Dendritic cell treated with granulocyte-macrophage colony-stimulating factor and Interleukin-4, amounts not matched to agents 40 ng/mL and 50 ng/mL, for 4 days (primary cell): ENCODE data around the gene NEURL3.
"Not testable (repeated sequence)": the region's sequence is repeated elsewhere in the genome, so short reads cannot be mapped to it uniquely, and the experiment has no call there.

ENCODE experiments used
- H3K27ac Mint-ChIP-seq: one replicate; pipeline ENCODE4 v1.8.0; 2022; ENCODE audit warnings: mild to moderate bottlenecking, mixed read lengths
- H3K27me3 Mint-ChIP-seq: one replicate; pipeline ENCODE4 v1.8.0; 2022; ENCODE audit warnings: mild to moderate bottlenecking, mixed read lengths
- H3K36me3 Mint-ChIP-seq: one replicate; pipeline ENCODE4 v1.8.0; 2022; ENCODE audit warnings: low read depth, mixed read lengths
- H3K4me1 Mint-ChIP-seq: one replicate; pipeline ENCODE4 v1.8.0; 2022; ENCODE audit warnings: low read depth, mixed read lengths
- H3K4me3 Mint-ChIP-seq: one replicate; pipeline ENCODE4 v1.8.0; 2022; ENCODE audit warnings: mild to moderate bottlenecking, moderate library complexity, mixed read lengths
- H3K9me3 Mint-ChIP-seq: one replicate; pipeline ENCODE4 v1.8.0; 2022; ENCODE audit warnings: mixed read lengths
- intact Hi-C: fragments of 100-400 bp; cut with micrococcal nuclease; formaldehyde crosslinking; loops from one replicate; pipeline ENCODE4 v1.15.0; 2022

NEURL3 gene

DNA sequence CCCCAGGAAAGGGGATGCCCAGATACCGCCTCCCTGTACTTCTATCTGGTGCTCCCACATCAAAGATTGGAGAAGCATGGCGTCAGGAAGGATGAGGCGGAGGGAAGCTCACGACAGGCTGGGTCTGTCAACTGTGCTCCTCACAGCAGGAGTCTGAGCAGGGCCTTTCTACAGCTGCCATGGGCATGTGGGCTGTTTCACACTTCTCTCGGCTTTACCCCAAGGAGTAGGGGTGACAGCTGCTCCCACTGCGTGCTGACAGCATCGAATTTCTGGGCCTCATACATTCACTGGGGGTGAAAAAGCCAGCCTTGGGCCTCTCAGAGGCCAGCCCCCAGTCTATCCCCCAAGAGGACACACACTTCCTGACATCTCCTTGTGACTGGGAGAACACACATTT lies 21.1 kb downstream of the NEURL3 start:
- peak overlapping the region; percentile 99 for H3K27ac Mint-ChIP-seq

DNA sequence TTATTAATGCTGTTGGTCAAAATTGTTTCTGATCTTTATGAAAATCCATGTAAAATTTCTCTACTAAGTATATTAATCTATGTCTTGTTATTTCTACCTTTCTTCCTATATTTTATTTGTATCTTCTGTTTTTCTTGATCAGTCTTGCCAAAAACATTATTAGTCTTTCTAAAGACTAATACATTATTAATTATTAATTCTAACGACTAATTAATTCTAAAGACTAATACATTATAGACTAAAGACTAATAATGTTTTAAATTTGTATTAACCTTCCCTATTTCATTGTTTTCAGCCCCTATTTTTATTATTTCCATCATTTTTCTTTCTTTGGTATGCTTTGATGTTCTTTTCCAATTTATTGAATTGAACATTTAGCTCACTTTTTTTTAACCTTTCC lies 27.7 kb downstream of the NEURL3 start:
- H3K36me3 Mint-ChIP-seq: no peaks in the 10 kb centered on the region
- H3K9me3 Mint-ChIP-seq: no peaks in the 10 kb centered on the region
- H3K4me1 Mint-ChIP-seq: peaks cover 22% of the 10 kb centered on the region
- H3K27me3 Mint-ChIP-seq: peaks cover 12% of the 10 kb centered on the region
- intact Hi-C loops: no loop called here
- H3K4me3 Mint-ChIP-seq: no peak overlapping the region
- no peak overlapping the region for H3K27ac Mint-ChIP-seq

More for the DNA sequence above, 21.1 kb downstream of the NEURL3 start:
- Mint-ChIP-seq H3K4me1 (peaks cover 67% of the 10 kb centered on the region), H3K27me3 (no peaks in the 10 kb centered on the region), H3K9me3 (no peaks in the 10 kb centered on the region), H3K36me3 (peaks cover 7% of the 10 kb centered on the region), H3K4me3 (no peak overlapping the region)
- intact Hi-C loops: no loop called here

DNA sequence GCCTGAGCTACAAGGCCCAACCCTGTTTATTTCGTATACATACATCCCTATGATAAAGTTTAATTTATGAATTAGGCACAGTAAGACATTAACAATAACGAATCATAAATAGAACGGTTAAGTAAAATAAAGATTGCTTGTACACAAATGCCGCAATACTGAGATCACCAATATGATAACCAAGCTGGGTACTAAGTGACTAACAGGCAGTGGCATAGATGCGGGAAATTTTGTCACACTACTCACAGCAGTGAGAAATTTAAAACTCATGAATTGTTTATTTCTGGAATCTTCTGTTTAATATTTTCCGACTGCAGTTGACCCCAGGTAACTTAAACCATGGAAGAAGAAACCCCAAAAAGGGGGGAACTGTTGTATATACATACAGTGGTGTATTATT lies 33.4 kb downstream of the NEURL3 start:
- Mint-ChIP-seq H3K36me3 (no peaks in the 10 kb centered on the region), H3K27ac (no peak overlapping the region), H3K4me3 (no peak overlapping the region), H3K4me1 (peaks cover 19% of the 10 kb centered on the region), H3K9me3 (no peaks in the 10 kb centered on the region), H3K27me3 (peaks cover 23% of the 10 kb centered on the region)
- intact Hi-C loops: no loop called here

DNA sequence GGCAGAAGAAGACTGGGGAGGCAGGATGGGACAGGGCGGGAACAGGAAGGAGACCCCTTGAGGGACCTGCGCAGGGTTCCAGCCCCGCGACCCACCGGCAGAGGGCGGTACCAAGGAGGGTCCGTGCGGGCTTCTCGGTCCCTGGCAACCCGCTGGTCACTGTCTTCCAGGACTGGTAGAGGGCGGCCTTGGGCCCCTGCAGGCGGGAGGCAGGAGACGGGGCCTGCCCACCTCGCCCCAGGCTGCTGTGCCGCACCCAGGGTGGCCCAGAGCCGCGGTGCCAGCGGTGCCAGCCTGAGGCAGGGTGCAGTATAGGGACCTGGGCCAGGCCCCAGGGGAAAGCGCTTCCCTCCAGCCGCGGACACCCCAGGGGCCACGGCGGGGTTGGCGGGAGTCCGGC lies 34.5 kb downstream of the NEURL3 start:
- intact Hi-C loops: loop anchor here (1.0 kb wide), 1 partner anchor 38 kb away; no protein-coding TSS in a partner anchor
- Mint-ChIP-seq H3K9me3 (no peaks in the 10 kb centered on the region), H3K36me3 (no peaks in the 10 kb centered on the region), H3K27ac (peak overlapping the region; percentile 54), H3K4me1 (peaks cover 19% of the 10 kb centered on the region), H3K4me3 (peak overlapping the region; percentile 30), H3K27me3 (peaks cover 19% of the 10 kb centered on the region)

DNA sequence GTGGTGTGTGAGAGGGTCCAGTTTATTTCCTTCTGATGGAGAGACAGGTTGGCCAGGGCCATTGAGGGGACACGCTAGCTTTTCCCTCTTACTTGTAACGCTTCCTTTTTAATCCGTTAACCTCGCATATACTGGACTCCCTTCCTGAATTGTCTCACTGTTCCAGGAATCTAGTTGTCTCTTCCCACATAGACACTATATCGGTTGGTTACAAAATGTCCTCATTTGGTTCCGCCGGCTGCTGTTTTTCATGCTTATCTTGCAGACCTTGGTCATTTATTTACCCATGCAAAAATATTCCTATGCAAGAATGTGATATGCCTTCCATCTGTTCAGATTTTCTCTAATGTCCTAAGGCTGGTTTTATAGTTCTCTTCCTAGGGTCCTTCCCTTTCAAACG lies 35.0 kb downstream of the NEURL3 start:
- Mint-ChIP-seq H3K9me3 (no peaks in the 10 kb centered on the region), H3K27me3 (peaks cover 21% of the 10 kb centered on the region), H3K27ac (peak overlapping the region; percentile 54), H3K4me1 (peaks cover 18% of the 10 kb centered on the region), H3K4me3 (no peak overlapping the region), H3K36me3 (no peaks in the 10 kb centered on the region)
- intact Hi-C loops: loop anchor here (1.0 kb wide), 1 partner anchor 38 kb away; no protein-coding TSS in a partner anchor

DNA sequence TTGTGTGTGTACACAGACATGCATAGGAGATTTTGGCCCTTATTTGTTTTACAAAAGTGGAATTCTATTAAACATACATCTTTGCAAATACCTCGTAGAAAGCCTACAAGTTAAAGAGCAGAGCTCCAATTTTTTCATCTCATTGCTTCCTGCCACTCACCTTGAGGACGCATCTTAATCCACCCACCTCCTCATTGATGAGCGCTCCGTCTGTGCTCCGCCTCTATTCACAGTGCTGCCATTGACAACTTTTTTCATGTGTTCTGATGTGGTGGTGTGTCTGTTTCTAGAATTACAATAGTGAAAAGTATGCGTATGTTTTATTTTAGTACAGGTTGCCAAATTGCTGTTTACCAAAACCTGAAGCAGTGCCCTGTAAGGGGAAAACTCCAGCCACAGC lies 36.3 kb downstream of the NEURL3 start:
- intact Hi-C loops: no loop called here
- Mint-ChIP-seq H3K36me3 (no peaks in the 10 kb centered on the region), H3K27ac (no peak overlapping the region), H3K27me3 (peaks cover 24% of the 10 kb centered on the region), H3K9me3 (no peaks in the 10 kb centered on the region), H3K4me1 (peaks cover 7% of the 10 kb centered on the region), H3K4me3 (no peak overlapping the region)

DNA sequence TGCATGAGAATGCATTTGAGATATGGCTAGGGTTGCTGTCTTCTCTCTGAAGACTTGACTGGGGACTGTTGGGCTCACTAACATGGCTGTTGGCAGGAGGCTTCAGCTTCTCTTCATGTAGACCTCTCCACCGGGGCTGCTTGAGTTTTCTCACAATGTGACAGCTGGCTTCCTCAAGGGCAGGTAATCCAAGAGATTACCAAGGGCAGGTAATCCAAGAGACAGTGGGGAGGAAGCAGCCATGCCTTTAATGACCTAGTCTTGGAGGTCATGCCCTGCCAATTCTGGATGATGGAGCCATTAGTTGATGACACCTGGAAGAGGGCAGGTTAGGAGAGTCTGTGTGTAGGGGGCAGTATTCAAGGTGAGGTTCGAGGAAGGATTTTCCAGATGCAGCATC lies 40.5 kb downstream of the NEURL3 start:
- intact Hi-C loops: no loop called here
- no peaks in the 10 kb centered on the region for H3K4me1 Mint-ChIP-seq
- no peak overlapping the region for H3K27ac Mint-ChIP-seq
- no peak overlapping the region for H3K4me3 Mint-ChIP-seq
- H3K9me3 Mint-ChIP-seq: no peaks in the 10 kb centered on the region
- H3K27me3 Mint-ChIP-seq: peaks cover 15% of the 10 kb centered on the region
- no peaks in the 10 kb centered on the region for H3K36me3 Mint-ChIP-seq

DNA sequence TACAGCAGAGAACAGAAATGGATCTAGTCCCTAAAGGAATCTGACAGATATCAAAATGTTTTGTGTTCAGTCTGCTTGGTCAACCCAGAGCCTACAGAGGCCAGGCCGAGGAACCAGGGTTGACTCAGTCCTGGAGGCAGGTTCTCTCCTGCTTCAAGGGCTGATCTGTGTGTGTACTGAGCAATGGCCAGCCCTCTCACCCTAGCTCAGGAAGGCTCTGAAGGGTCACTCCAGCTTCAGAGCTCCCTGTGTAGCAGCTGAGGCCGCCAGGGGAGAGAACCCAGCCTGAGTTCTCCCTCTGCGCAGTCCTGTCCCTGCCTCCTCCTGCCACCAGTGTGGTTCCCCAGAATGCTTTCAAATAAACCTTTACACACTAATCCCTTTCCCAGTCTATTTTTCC lies 41.1 kb downstream of the NEURL3 start:
- intact Hi-C loops: no loop called here
- no peaks in the 10 kb centered on the region for H3K4me1 Mint-ChIP-seq
- no peak overlapping the region for H3K4me3 Mint-ChIP-seq
- no peaks in the 10 kb centered on the region for H3K36me3 Mint-ChIP-seq
- peaks cover 15% of the 10 kb centered on the region for H3K27me3 Mint-ChIP-seq
- no peak overlapping the region for H3K27ac Mint-ChIP-seq
- no peaks in the 10 kb centered on the region for H3K9me3 Mint-ChIP-seq

DNA sequence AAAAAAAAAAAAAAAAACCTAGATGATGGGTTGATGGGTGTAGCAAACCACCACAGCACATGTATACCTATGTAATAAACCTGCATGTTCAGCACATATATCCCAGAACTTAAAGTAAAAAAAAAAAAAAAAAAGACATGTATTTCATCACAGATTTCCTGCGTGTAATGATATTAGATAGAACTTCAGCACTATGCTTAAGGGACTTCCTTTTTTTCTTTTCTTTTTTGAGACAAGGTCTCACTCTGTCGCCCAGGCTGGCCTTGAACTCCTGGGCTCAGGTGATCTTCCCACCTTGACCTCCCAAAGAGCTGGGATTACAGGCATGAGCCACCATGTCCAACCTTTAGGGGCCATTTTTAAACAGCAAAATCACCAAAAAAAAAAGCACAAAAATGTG lies 42.0 kb downstream of the NEURL3 start:
- Mint-ChIP-seq H3K27ac (no peak overlapping the region), H3K4me1 (no peaks in the 10 kb centered on the region), H3K27me3 (peaks cover 14% of the 10 kb centered on the region), H3K9me3 (no peaks in the 10 kb centered on the region), H3K4me3 (no peak overlapping the region), H3K36me3 (no peaks in the 10 kb centered on the region)
- intact Hi-C loops: no loop called here

DNA sequence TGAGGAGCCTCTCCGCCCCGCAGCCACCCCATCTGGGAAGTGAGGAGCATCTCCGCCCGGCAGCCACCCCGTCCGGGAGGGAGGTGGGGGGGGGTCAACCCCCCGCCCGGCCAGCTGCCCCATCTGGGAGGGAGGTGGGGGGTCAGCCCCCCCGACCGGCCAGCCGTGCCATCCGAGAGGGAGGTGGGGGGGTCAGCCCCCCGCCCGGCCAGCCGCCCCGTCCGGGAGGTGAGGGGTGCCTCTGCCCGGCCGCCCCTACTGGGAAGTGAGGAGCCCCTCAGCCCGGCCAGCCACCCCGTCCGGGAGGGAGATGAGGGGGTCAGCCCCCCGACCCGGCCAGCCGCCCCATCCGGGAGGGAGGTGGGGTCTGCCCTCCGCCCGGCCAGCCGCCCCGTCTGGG lies 43.5 kb downstream of the NEURL3 start:
- peaks cover 11% of the 10 kb centered on the region for H3K27me3 Mint-ChIP-seq
- intact Hi-C loops: not testable (repeated sequence)

DNA sequence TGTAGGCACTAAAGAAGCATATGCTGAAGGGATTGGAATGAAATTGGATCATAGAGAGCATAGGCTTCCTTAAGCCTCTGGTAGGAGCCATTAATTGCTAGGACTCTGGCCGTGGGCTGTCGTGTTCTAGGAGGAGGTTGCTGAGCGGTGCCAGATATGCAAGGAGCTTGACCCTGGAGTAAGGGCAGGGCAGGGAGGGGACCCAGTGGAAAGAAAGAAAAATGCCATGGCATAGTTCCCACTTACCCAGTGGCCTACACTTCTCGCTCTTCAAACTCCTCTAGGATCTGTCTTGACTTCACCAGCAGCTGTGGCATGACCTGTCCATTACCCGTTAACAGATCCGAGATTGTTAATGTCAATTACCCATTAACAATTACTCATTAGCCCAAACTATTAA lies 53.1 kb downstream of the NEURL3 start:
- Mint-ChIP-seq H3K9me3 (peaks cover 5% of the 10 kb centered on the region), H3K27me3 (peaks cover 15% of the 10 kb centered on the region), H3K4me1 (peaks cover 9% of the 10 kb centered on the region), H3K36me3 (no peaks in the 10 kb centered on the region), H3K4me3 (no peak overlapping the region), H3K27ac (no peak overlapping the region)
- intact Hi-C loops: no loop called here

More for the DNA sequence above, 43.5 kb downstream of the NEURL3 start:
- H3K27ac Mint-ChIP-seq, H3K36me3 Mint-ChIP-seq, H3K4me1 Mint-ChIP-seq, H3K4me3 Mint-ChIP-seq, H3K9me3 Mint-ChIP-seq: not testable (repeated sequence)

DNA sequence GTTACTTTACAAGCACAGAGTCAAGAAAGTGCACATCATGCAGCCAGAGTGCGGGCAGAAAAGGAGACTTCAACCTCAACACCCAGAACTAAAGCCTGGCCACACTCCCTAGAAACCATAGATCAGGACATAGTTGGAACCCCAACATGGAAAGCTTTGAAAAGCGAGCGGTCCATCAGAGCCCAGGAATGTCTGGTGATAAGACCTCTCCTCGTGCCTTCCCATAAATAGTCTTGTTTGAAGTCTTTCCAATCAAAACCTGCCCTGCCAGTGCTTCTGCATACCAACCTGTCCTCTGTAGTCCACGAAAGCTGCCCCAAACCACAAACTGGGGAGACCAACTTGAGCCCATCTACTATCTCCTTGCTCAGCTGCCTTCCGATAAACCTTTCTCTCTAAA lies 55.5 kb downstream of the NEURL3 start:
- H3K4me1 Mint-ChIP-seq: peaks cover 9% of the 10 kb centered on the region
- intact Hi-C loops: no loop called here
- H3K9me3 Mint-ChIP-seq: peaks cover 5% of the 10 kb centered on the region
- H3K27me3 Mint-ChIP-seq: peaks cover 14% of the 10 kb centered on the region
- H3K36me3 Mint-ChIP-seq: no peaks in the 10 kb centered on the region
- H3K27ac Mint-ChIP-seq: no peak overlapping the region
- H3K4me3 Mint-ChIP-seq: no peak overlapping the region

DNA sequence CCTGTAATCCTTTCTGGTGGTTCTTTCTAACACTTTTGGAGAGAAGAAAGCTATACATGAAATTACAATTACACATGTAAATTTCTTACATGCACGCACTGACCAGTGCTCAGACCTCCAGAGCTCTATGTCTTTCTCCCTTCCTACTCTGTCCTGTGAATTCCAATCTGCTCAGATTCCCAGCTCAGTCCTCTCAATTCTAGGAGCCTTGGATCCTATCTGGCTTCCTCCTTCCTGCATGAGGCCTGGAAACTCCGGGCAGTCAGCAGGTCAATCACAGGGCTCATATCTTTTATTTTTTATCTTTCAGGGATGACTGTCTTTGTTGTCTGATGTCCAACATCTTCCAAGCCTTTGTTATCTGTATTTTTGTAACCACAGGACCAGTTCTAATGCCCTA lies 56.0 kb downstream of the NEURL3 start:
- H3K27ac Mint-ChIP-seq: no peak overlapping the region
- no peak overlapping the region for H3K4me3 Mint-ChIP-seq
- H3K4me1 Mint-ChIP-seq: peaks cover 9% of the 10 kb centered on the region
- intact Hi-C loops: no loop called here
- H3K27me3 Mint-ChIP-seq: peaks cover 12% of the 10 kb centered on the region
- H3K9me3 Mint-ChIP-seq: peaks cover 5% of the 10 kb centered on the region
- no peaks in the 10 kb centered on the region for H3K36me3 Mint-ChIP-seq

DNA sequence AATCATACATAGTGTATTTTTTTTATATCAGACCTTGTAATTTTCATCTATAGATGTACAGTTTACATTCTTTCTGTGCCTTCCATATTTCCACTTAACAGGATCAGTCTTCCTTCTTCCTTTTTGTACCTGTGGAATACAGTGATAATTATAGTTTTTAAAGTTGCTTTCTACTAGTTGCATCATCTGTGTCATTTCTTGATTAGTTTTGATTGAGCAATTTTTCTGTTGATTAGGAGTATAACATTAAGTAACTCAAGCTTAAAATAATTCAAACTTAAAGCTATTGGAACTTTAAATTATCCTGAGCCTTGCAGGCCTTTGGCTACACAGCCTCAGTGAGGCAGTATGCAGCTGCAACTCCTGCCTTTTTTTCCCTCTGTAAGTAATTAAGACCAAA lies 57.4 kb downstream of the NEURL3 start:
- Mint-ChIP-seq H3K4me1 (peaks cover 9% of the 10 kb centered on the region), H3K4me3 (no peak overlapping the region), H3K36me3 (no peaks in the 10 kb centered on the region), H3K27me3 (peaks cover 16% of the 10 kb centered on the region), H3K9me3 (peaks cover 5% of the 10 kb centered on the region), H3K27ac (no peak overlapping the region)
- intact Hi-C loops: no loop called here
